H4 (cell line): Measurements from ENCODE around the gene MYO1D. TPM values are rescaled to one million over a fixed set of nuclear protein-coding genes. Genes with fewer than 3 reads are reported as not detected.
A peak's percentile ranks its signal among the peaks of the same experiment; 100 is the strongest.
"Not testable (repeated sequence)": the region's sequence is repeated elsewhere in the genome, so short reads cannot be mapped to it uniquely, and the experiment has no call there.

Experiments used
- DNase-seq: peaks from one replicate; pipeline ENCODE4 v3.0.0-alpha.2; 2015; ENCODE audit warnings: low spot score
- total RNA-seq: library from RNA; depleted of rRNA; stranded (reverse); fragments of >200 nt; shearing (Covaris generic); gene quantifications from 2 replicates; pipeline ENCODE4 v1.2.3, GENCODE V29; 2014

The MYO1D gene
- total RNA-seq, 1 experiment from 2014 or later: 12.6 TPM

DNA sequence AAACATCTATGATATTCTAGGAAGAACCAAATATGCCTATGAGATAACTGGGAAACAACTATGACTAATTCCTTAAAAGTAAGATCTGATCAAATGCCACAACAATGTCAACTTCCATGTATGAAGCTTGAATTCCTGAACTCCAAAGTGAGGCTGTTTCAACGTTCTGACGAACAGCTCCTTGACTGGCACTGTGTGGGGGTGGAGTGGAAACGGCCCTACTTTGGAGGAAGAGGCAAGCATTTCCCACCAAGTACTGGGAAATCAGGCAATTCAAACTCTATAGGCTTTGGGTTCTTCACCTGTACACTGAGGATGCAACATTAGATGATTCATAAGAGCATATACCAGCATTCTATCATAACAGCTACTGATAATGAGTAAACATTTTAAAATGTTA is 203.0 kb downstream of the MYO1D start:
- DNase-seq: no peak

- no peak for DNase-seq
Measured at GRCh38 chr17:32672711-32673110, 204.2 kb downstream of the MYO1D start.

GRCh38 chr17:32671896-32672295 is 205.0 kb downstream of the MYO1D start:
- DNase-seq: no peak

DNA sequence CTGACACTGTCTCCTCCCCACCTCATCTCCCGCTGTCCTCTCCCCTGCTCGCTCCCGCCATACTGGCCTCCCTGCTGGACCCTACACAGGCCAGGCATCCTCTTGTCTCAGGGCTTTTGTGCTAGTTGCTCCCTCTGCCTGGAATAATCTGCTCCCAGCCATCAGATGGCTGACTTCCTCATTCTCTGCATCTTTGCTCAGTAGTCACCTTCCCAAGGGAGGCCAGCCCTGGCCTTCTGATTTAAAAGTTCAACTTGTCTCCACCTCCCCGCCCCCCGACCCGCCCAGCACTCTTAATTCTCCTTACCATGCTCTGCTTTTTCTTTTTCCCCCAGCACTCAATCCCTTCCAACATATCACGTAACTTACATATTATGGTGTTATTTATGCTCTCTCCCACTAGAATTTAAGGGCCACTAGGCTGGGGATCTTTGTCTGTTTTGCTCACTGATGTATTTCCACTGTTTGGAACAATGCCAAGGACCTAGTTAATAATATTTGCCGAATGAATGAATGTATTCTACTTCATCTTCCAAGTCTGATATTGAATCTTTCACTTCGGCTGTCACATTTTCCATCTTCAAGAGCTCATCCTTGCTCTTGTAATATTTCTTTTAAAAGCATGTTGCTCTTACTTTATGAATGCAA is 211.9 kb downstream of the MYO1D start:
- no peak for DNase-seq

- DNase-seq: no peak
Measured at GRCh38 chr17:32660496-32660985, 216.4 kb downstream of the MYO1D start.

DNA sequence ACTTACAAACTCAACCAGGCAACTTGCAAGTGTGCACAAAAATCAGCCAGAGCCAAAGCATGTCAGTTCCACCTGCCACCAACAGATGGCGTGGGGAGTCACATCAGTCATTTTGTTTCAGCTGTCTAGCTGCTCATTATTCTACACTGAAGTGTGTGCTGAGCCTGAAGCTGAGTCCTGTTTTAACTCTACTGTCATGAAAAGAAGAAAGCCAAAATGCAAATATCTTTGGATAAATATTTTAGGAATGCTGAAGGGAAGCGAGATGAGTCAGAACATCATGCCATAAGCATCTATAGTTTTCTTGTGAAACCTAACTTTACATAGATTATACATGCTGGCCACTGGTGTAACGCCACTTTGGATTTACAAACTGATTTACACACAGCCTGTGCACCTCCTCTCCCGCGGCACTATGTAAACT is 217.5 kb downstream of the MYO1D start:
- peak; percentile 44 for DNase-seq

DNA sequence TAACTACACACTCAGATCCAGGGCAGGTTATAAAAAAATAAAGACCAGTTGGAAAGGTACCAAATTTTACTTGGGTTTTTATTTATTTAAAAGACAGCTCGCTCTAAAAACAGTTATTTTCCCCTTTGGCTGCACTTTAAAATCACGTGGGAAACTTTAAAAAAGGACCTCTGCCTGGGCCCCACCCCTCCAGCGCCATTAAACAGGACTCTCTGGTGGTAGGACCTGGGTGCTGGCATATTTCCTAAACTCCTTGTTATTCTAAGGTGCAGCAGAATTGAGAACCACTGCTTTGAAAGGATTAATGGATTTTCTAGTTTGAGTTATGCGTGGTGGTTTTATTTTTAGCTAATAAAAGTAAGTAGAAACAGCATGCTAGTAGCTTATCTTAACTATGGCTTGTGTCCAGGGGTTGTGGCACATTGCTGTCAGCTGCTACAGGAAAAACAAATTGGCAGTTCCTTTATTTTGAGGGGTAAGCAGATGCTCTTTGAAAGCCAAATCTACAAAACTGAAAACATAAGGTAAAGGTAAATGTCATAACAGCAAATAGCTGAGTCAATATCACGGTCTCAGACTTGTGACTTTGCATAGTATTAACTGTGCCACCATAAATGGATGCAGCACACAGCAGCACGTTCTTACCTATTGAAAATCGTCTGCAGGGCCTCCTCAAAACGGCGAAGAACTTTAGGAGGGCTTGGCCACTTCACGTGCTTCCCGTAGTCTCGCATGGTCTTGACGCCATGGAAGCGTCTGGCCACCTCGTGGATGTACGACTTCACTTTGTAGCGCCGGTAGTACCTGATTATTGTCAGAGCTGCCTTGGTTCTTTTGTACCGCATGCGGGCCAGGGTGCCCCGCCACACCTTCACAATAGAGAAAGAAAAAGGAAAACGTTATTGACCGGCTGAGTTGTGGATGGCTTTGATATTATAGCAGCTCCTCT is 218.2 kb downstream of the MYO1D start:
- no peak for DNase-seq

DNA sequence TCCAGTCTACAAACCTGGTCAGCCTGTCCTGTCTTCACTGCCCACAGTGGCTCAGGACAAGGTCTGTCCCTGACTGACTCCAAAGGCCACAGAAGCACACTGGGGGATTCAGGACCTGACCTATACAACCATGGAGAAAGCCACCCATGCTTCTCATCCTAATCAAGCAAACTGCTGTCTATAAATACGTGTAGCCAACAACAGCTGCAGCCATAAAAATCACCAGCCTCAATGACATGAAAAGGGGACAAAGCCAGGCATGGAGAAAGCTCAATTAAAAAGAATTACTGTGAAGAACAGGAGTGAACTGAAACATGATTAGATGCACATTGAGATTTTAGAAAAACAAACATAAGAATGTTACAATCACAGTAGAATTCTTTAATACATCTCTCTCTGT is 220.0 kb downstream of the MYO1D start:
- no peak for DNase-seq

DNA sequence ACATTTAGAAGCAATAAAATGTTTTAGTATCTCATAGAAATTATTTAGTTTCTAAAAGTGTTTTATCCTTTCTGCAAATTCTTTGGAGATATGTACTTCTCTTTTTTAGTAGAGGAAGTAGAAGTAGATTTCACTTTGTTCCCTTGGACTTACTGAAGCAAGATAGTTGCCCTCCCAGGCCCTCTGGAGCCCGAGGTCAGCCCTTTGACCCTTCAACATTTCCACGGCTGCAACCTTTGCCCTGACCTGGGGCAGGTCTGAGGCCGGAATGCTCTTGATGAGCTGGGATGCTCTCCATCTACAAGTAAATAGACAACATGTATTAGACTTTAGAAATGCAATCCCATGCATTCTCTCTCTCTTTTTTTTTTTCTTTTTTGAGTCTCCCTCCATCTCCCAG is 222.6 kb downstream of the MYO1D start:
- DNase-seq: no peak

DNA sequence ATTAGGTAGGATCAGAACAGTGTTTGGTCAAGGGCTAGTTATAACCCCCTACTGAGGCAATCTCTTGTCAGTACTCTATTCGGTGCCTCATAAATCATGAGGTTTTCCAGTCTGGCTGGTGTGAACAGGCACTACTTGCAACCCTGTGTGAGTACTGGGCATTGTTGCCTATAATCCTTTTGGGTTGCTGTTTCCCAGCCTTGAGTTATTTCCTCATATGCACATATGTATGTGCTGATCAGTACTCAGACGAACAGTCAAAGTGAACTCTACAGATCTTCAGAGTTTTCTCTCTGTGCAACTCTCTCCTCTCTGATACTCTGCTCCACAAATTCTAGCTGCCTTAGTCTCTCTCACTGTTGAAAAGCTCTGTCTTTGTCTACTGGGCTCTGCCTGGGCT is 225.8 kb downstream of the MYO1D start:
- no peak for DNase-seq

- DNase-seq: no peak
Measured at GRCh38 chr17:32648450-32648849, 228.5 kb downstream of the MYO1D start.

DNA sequence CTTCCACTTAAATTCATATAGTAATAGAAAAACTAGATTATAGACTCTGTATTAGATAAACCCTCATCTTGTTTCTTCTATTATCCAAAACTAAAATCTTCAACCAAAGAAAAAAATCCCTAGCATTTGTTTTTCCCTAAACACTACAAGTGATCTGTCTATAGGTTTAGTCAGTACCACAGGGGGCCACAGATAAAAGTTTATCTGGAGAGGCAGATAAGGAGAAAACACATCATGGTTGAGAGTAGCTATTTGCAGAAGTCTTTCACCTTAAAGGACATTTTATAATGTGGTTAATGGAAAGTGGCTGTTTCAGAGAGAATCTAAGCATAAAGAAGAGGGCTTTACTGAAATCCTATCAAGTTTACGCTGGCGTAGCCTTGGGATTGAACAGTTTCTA is 230.0 kb downstream of the MYO1D start:
- DNase-seq: no peak

DNA sequence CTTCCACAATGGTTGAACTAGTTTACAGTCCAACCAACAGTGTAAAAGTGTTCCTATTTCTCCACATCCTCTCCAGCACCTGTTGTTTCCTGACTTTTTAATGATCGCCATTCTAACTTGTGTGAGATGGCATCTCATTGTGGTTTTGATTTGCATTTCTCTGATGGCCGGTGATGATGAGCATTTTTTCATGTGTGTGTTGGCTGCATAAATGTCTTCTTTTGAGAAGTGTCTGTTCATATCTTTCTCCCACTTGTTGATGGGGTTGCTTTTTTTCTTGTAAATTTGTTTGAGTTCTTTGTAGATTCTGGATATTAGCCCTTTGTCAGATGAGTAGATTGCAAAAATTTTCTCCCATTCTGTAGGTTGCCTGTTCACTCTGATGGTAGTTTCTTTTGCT is 235.4 kb downstream of the MYO1D start:
- not testable (repeated sequence) for DNase-seq

DNA sequence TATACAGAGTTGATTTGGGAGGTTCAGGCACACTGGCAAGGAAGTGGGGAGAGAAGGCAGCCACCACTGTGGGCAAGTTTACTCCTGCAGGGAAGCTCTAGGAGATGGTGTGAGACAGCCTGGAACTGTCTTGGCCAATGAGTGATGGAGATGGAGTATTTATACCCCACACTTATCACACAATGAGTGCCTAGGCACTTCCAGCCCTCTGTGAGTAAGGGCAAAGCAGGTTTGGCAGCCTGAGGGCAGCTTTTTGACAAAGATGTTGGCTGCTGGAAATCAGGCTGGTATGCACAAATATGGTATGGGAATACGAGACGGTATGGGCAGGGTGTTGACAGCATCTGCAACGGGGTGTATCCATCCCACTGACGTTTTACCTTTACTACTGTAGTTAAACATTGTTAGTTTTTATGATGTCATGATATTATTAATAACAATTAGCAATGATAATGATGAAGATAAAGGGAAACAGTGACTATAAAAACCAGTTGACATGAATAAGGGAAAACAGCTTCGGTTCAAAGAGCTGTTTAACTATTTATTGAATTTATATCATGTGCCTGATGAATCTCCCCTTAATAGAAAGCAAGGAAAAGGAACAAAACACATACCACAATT is 240.2 kb downstream of the MYO1D start:
- no peak for DNase-seq

DNA sequence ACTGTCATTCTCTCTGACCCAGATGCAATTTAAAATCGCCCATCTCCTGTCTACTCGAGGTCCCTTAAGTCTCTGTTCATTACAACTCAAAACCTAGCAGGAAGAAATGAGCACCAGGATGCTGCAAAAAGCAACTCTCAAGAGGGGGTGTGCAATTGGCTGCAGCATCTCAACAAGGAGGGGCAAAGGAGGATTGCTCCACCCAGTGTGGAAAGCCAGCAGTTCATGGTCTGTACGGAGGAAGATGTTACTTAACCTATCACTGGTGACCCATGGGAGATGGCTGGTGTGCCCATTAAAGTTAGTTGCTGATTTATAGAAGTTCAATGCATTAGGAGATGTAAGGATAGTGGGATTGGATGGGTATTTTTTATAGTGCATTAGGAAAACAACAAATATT is 242.8 kb downstream of the MYO1D start:
- DNase-seq: no peak

- no peak for DNase-seq
Measured at GRCh38 chr17:32631341-32632096, 245.4 kb downstream of the MYO1D start.

- DNase-seq: no peak
Measured at GRCh38 chr17:32629563-32630190, 247.2 kb downstream of the MYO1D start.

- DNase-seq: no peak
Measured at GRCh38 chr17:32628271-32629044, 248.5 kb downstream of the MYO1D start.

GRCh38 chr17:32627239-32627996 is 249.5 kb downstream of the MYO1D start:
- DNase-seq: peak; percentile 26

DNA sequence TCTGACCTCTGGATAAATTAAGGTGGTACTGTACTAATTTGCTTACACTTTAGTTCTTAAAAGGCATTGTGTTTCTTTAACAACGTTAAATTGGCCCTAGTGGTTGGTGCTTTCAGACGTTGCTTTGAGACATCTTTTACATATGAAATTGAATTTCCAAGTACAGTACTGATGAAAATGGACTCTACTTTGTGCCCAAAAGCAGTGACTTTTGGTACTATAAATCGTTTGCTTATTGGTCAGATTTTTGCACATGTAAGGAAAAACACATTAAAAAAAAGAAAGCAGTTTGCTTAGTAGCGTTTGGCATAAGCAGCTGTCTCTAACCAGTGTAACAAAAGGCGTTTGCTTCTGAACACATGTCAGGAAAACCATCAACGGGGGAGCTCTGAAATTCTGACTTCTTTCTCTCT is 250.5 kb downstream of the MYO1D start:
- no peak for DNase-seq
